ENCODE results near the gene CRYGA.
"Not testable (repeated sequence)": the region's sequence is repeated elsewhere in the genome, so short reads cannot be mapped to it uniquely, and the experiment has no call there.

Gene CRYGA

DNA sequence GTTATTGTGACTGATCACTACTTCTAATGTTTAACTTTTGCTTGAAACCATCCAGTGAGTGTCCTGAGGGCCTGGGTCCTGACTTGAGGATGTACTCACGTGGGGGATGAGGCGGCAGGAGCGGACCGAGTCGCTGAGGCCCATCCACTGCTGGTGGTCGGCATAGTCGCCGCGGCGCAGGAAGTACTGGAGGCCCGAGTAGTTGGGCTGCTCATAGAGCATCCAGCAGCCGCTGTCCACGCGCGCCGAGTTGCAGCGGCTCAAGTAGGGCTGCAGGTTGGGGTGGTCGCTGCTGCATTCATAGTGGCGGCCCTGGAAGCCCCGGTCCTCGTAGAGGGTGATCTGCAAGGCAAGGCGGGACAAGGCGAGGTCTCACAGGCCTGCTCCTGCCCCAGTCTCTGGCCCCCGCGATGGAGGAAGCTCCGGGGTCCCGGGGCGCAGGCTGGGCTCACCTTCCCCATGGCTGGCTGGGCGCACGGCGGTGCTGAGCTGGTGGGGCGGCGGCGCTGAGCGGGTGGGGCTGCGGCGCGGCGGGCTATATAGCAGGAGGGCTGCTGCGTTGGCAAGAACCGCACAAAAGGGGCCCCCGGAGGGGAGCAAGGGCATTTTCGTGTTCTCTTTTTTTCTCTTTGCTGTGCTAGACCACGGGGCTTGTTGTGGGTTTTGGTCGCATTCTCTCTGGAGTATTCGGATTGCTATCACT lies 39.2 kb downstream of the CRYGA start, which contains the start of gene CRYGD:
TSS of gene CRYGD (minus strand) at position 512 of the 703 bp plus-strand sequence. CDS start at position 461, 51 bp downstream.
- DNase-seq: not testable (repeated sequence)

DNA sequence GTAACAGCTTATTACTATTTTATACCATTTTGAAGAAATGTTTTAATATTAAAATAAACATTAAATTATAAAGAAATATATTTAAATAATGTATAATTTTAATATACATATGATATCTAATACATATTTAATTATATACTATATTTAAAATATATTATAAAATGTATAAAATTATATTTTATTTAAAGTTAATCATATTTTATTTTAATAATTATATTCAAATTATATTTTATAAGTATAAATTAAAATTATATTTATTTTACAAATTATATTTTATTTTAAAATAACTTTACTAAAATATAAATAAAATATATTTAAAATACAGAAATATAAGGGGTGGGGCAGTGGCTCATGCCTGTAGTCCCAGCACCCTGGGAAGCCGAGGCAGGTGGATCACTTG lies 41.1 kb downstream of the CRYGA start:
- DNase-seq: no peak

DNA sequence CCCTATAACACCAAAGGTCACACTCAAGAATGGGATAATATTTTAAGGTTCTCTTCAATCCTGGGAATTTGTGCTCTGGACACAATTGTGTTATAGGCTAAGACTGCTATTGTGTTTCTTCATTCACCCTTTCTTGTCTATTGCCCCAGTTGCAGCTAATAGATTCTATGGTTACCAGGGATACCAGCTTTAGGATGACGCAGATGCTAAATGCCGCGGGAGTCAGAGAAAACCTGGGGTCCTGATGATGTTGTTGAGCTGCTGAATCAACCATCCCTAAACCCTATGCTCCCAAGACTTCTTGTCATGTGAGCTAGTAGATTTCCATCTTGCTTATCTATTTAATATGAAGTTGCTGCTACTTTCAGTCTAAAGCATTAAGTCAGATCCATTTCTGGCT lies 44.5 kb downstream of the CRYGA start:
- DNase-seq: no peak

DNA sequence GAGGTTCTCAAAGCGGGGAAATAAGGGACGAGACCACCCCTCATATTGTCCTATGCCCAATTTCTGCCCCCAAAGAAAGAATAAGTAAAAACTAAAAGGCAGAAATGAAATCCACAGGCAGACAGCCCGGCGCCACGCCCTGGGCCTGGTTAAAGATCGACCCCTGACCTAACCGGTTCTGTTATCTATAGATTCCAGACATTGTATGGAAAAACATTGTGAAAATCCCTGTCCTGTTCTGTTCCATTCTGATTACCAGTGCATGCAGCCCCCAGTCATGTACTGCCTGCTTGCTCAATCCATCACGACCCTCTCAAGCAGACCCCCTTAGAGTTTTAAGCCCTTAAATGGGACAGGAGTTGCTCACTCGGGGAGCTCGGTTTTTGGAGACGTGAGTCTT lies 46.0 kb downstream of the CRYGA start:
- DNase-seq: not testable (repeated sequence)

DNA sequence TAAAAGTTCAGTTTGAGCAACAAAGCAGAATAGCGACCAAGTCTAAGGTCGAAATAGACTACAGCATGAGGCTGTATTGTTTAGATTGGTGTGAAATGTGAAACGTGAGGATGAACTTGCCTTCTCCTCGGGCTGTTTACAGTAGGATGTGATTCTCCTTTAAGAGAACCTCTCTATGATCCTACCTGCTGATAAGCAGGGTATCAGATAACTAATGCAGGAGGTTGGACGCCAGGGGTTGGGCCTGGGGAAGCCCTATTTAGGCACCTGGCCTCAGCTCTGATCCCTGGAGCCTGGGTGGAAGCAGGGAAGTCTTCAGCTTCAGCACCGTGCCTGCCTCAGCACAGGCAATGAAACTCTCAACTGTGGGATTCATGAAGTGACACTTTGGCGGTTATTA lies 50.4 kb downstream of the CRYGA start:
- DNase-seq: no peak

DNA sequence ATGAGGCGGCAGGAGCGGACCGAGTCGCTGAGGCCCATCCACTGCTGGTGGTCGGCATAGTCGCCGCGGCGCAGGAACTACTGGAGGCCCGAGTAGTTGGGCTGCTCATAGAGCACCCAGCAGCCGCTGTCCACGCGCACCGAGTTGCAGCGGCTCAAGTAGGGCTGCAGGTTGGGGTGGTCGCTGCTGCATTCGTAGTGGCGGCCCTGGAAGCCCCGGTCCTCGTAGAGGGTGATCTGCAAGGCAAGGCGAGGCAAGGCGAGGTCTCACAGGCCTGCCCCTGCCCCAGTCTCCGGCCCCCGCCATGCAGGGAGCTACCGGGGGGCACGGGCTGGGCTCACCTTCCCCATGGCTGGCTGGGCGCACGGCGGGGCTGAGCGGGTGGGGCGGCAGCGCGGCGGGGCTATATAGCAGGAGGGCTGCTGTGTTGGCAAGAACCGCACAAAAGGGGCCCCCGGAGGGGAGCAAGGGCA lies 51.1 kb downstream of the CRYGA start:
- DNase-seq: not testable (repeated sequence)
